GM12878 (cell line): ENCODE data around the gene PPIA. TPM values are rescaled to one million over a fixed set of nuclear protein-coding genes. Genes with fewer than 3 reads are reported as not detected.

Experiments used
- ASH2L ChIP-seq: fragments of 300-600, 200-600 bp; sonication (generic); IDR thresholded peaks from 2 replicates; pipeline ENCODE4 v1.6.1; 2017; ENCODE audit warnings: low read depth, mild to moderate bottlenecking, borderline replicate concordance
- BHLHE40 ChIP-seq, 2 experiments: fragments of 450-650 bp in 1 of 2; IDR thresholded peaks; 2 replicates each; pipeline ENCODE4 v1.6.1; 2011 to 2017; ENCODE audit warnings: low read depth in 2 of 2, borderline replicate concordance in 1 of 2, improper control_type of control experiment in 1 of 2, low read length in 1 of 2, mild to moderate bottlenecking in 1 of 2
- CREB1 ChIP-seq: IDR thresholded peaks from 2 replicates; pipeline ENCODE4 v1.6.1; 2012; ENCODE audit warnings: low read depth, mild to moderate bottlenecking, inconsistent platforms
- DPF2 ChIP-seq: fragments of 450-650 bp; IDR thresholded peaks from 2 replicates; pipeline ENCODE4 v1.6.1; 2017; ENCODE audit warnings: mild to moderate bottlenecking
- FOXM1 ChIP-seq: IDR thresholded peaks from 2 replicates; pipeline ENCODE4 v1.6.1; 2012; ENCODE audit warnings: low read depth, mild to moderate bottlenecking, inconsistent platforms, low read length, moderate library complexity
- HDAC6 ChIP-seq: fragments of 200-600 bp; sonication (generic); IDR thresholded peaks from one replicate; pipeline ENCODE4 v1.8.0; 2017; ENCODE audit warnings: antibody characterized with exemption; ENCODE audit not compliant: unreplicated experiment
- HSF1 ChIP-seq: fragments of 150-350 bp; IDR thresholded peaks from 2 replicates; pipeline ENCODE4 v1.6.1; 2014; ENCODE audit warnings: mild to moderate bottlenecking, low read depth, low read length
- LARP7 ChIP-seq: fragments of 450-650 bp; IDR thresholded peaks from 2 replicates; pipeline ENCODE4 v1.6.1; 2017; ENCODE audit warnings: mild to moderate bottlenecking
- MEF2A ChIP-seq: IDR thresholded peaks from 2 replicates; pipeline ENCODE4 v1.6.1; 2011; ENCODE audit warnings: low read depth, mild to moderate bottlenecking, low read length, moderate library complexity; ENCODE audit not compliant: insufficient read depth
- NKRF ChIP-seq: fragments of 450-650 bp; conservative IDR thresholded peaks from 2 replicates; pipeline ENCODE4 v1.6.1; 2017; ENCODE audit warnings: mild to moderate bottlenecking, moderate library complexity
- NR2C1 ChIP-seq: fragments of 450-650 bp; IDR thresholded peaks from 2 replicates; pipeline ENCODE4 v1.6.1; 2017; ENCODE audit warnings: antibody characterized with exemption, mild to moderate bottlenecking, moderate library complexity
- NR2F1 ChIP-seq: fragments of 450-650 bp; conservative IDR thresholded peaks from 2 replicates; pipeline ENCODE4 v1.6.1; 2017; ENCODE audit warnings: mild to moderate bottlenecking
- PAX5 ChIP-seq: IDR thresholded peaks from 2 replicates; pipeline ENCODE4 v1.6.1; 2011; ENCODE audit warnings: low read depth, low read length, borderline replicate concordance
- REST ChIP-seq: IDR thresholded peaks from 2 replicates; pipeline ENCODE4 v1.6.1; 2012; ENCODE audit warnings: mild to moderate bottlenecking, low read depth, low read length
- SP1 ChIP-seq: IDR thresholded peaks from one replicate; pipeline ENCODE4 v1.6.1; 2011; ENCODE audit warnings: low read depth, low read length
- SUPT20H ChIP-seq: IDR thresholded peaks from 2 replicates; pipeline ENCODE4 v1.6.1; 2011; ENCODE audit warnings: low read depth, mild to moderate bottlenecking, low read length, moderate library complexity, borderline replicate concordance; ENCODE audit not compliant: control insufficient read depth
- ZBTB11 ChIP-seq: fragments of 450-650 bp; formaldehyde crosslinking; IDR thresholded peaks from 2 replicates; pipeline ENCODE4 v1.5.0; 2022; ENCODE audit warnings: mild to moderate bottlenecking, missing genetic modification characterization
- polyA plus RNA-seq, 11 experiments: library from polyadenylated mRNA; depleted of rRNA in 4 of 11; unstranded in 6 of 11; stranded (reverse) in 5 of 11; fragments of >200 nt; fragmentation: Nextera tagmentation in 4 of 11; fragmentation: Illumina TruSeq in 1 of 11; extraction: Ambion mirVana in 4 of 11; extraction: Trizol in 1 of 11; gene quantifications; 1 replicate in 1 of 11; 2 replicates in 10 of 11; pipeline versions ENCODE4 v1.2.1 to v1.2.3, GENCODE V29; 2011 to 2016; ENCODE audit warnings: inconsistent platforms in 2 of 11, missing spikeins in 2 of 11, low read depth in 1 of 11
- total RNA-seq, 4 experiments: library from RNA; depleted of rRNA in 3 of 4; stranded (reverse); fragments of >200 nt in 3 of 4; fragmentation: Illumina TruSeq in 1 of 4; extraction: Trizol in 1 of 4; gene quantifications; 2 replicates each; pipeline versions ENCODE4 v1.2.1 to v1.2.3, GENCODE V29; 2013 to 2021

Gene PPIA
- total and polyA plus RNA-seq, 10 of the 15 experiments (the other 5 are each of a cell fraction or from before 2014, with no cell fraction given): 2,712 to 7,982 (median 5,027) TPM

- peak; percentile 5; the same call in 1 of the 2 replicates for TF ChIP-seq PAX5
- no peak for TF ChIP-seq HSF1
- peak; percentile 99 for TF ChIP-seq DPF2
- TF ChIP-seq SUPT20H: no peak
- peak; percentile 97 for TF ChIP-seq SP1
- peak; percentile 68 for TF ChIP-seq NR2C1
- TF ChIP-seq HDAC6: peak; percentile 94
- TF ChIP-seq MEF2A: no peak
- 0 out of 2 replicates have a peak, but pooled peaks have one; percentile 4 for TF ChIP-seq REST
- peak; percentile 94 to 99 for TF ChIP-seq BHLHE40 (IDR thresholded peaks at IDR 0.05; ENCODE audit: borderline replicate concordance in 1 of 2, low read depth in 2 of 2, low read length in 1 of 2)
- peak; percentile 36; the same call in 1 of the 2 replicates for TF ChIP-seq ZBTB11 (CRISPR knock-in tag)
- TF ChIP-seq NR2F1: peak; percentile 70
- no peak for TF ChIP-seq ASH2L
- peak; percentile 89 for TF ChIP-seq NKRF
- TF ChIP-seq LARP7: peak; percentile 99
- TF ChIP-seq CREB1: peak; percentile 81; the same call in 1 of the 2 replicates
- 0 out of 2 replicates have a peak, but pooled peaks have one; percentile 17 for TF ChIP-seq FOXM1
Observed at GRCh38 chr7:44796504-44797328, at the start of gene PPIA (continued).
